ENCODE measurements around the gene SLC9A5. TPM values are rescaled to one million over a fixed set of nuclear protein-coding genes. Genes with fewer than 3 reads are reported as not detected.

The SLC9A5 gene
- polyA plus RNA-seq, 1 donor (not counting 4 experiments of a cell fraction or from before 2014, with no cell fraction given): 0.51 TPM

- Histone ChIP-seq H3K27me3 (ENCODE audit: control insufficient read depth, extremely low read depth, insufficient read depth, low read length) (no peaks in the 10 kb centered on the region), H3K9ac (ENCODE audit: control insufficient read depth, extremely low read depth, insufficient read depth, low read length) (no peak overlapping the region), H3K36me3 (ENCODE audit: control insufficient read depth in 2 of 2, extremely low read depth in 1 of 2, insufficient read depth in 2 of 2, low read length in 2 of 2) (peaks cover 0 to 1% of the 10 kb centered on the region in 2 experiments), H3K9me3 (ENCODE audit: control insufficient read depth, low read depth, low read length) (no peaks in the 10 kb centered on the region), H3K79me2 (ENCODE audit: control insufficient read depth, insufficient read depth, low read length) (no peaks in the 10 kb centered on the region), H4K20me1 (ENCODE audit: control insufficient read depth, extremely low read depth, insufficient read depth, low read length) (no peaks in the 10 kb centered on the region), H3K4me1 (ENCODE audit: control insufficient read depth, extremely low read depth, insufficient read depth, low read length) (peaks cover 44% of the 10 kb centered on the region), H3K4me3 (ENCODE audit: control insufficient read depth in 2 of 3, extremely low read depth in 1 of 3, insufficient read depth in 2 of 3, low read depth in 1 of 3, low read length in 3 of 3) (no peak overlapping the region), H3K27ac (ENCODE audit: control insufficient read depth, insufficient read depth, low read length) (no peak overlapping the region), H3K9me1 (ENCODE audit: control insufficient read depth, extremely low read depth, insufficient read depth, low read length) (peaks cover 4% of the 10 kb centered on the region), H2AFZ (ENCODE audit: control insufficient read depth, low read length) (no peak overlapping the region), H3K4me2 (ENCODE audit: control insufficient read depth, extremely low read depth, insufficient read depth, low read depth, low read length) (no peak overlapping the region)
- FAIRE-seq (no peak), DNase-seq (ENCODE audit: low read depth, low spot score) (no peak)
- dilution Hi-C loops (cut with MboI; ENCODE audit: extremely low pct_ligation_motif_present, low sequenced_read_pairs): no loop called here
- no peak for TF ChIP-seq EZH2 (IDR thresholded peaks at IDR 0.05; ENCODE audit: low read length)
- TF ChIP-seq CTCF (optimal IDR thresholded peaks at IDR 0.05 in 1 of 3, IDR thresholded peaks at IDR 0.05 in 1 of 3, conservative IDR thresholded peaks at IDR 0.05 in 1 of 3; ENCODE audit: extremely low read depth in 1 of 3, insufficient read depth in 2 of 3, low read length in 3 of 3): no peak
Observed at GRCh38 chr16:67210069-67210937, 38.5 kb upstream of the SLC9A5 start.

- no peak overlapping the region for H3K27ac ChIP-seq (ENCODE audit: control insufficient read depth, insufficient read depth, low read length)
- no peak overlapping the region for H3K4me3 ChIP-seq (ENCODE audit: control insufficient read depth in 2 of 3, extremely low read depth in 1 of 3, insufficient read depth in 2 of 3, low read depth in 1 of 3, low read length in 3 of 3)
- FAIRE-seq: no peak
- H3K9ac ChIP-seq (ENCODE audit: control insufficient read depth, extremely low read depth, insufficient read depth, low read length): no peak overlapping the region
- no peaks in the 10 kb centered on the region for H3K79me2 ChIP-seq (ENCODE audit: control insufficient read depth, insufficient read depth, low read length)
- TF ChIP-seq EZH2 (IDR thresholded peaks at IDR 0.05; ENCODE audit: low read length) (no peak), CTCF (optimal IDR thresholded peaks at IDR 0.05 in 1 of 3, IDR thresholded peaks at IDR 0.05 in 1 of 3, conservative IDR thresholded peaks at IDR 0.05 in 1 of 3; ENCODE audit: extremely low read depth in 1 of 3, insufficient read depth in 2 of 3, low read length in 3 of 3) (no peak)
- H3K9me3 ChIP-seq (ENCODE audit: control insufficient read depth, low read depth, low read length): no peaks in the 10 kb centered on the region
- DNase-seq (ENCODE audit: low read depth, low spot score): no peak
- dilution Hi-C loops (cut with MboI; ENCODE audit: extremely low pct_ligation_motif_present, low sequenced_read_pairs): no loop called here
- no peaks in the 10 kb centered on the region for H4K20me1 ChIP-seq (ENCODE audit: control insufficient read depth, extremely low read depth, insufficient read depth, low read length)
- H3K36me3 ChIP-seq (ENCODE audit: control insufficient read depth in 2 of 2, extremely low read depth in 1 of 2, insufficient read depth in 2 of 2, low read length in 2 of 2): no peaks in the 10 kb centered on the region
- H3K27me3 ChIP-seq (ENCODE audit: control insufficient read depth, extremely low read depth, insufficient read depth, low read length): no peaks in the 10 kb centered on the region
- no peak overlapping the region for H3K4me2 ChIP-seq (ENCODE audit: control insufficient read depth, extremely low read depth, insufficient read depth, low read depth, low read length)
- peaks cover 36% of the 10 kb centered on the region for H3K4me1 ChIP-seq (ENCODE audit: control insufficient read depth, extremely low read depth, insufficient read depth, low read length)
- H2AFZ ChIP-seq (ENCODE audit: control insufficient read depth, low read length): no peak overlapping the region
- peaks cover 4% of the 10 kb centered on the region for H3K9me1 ChIP-seq (ENCODE audit: control insufficient read depth, extremely low read depth, insufficient read depth, low read length)
Observed at GRCh38 chr16:67211674-67212073, 37.1 kb upstream of the SLC9A5 start.
